Measurements from ENCODE around the gene TMEM106B. TPM values are rescaled to one million over a fixed set of nuclear protein-coding genes. Genes with fewer than 3 reads are reported as not detected.
"Not testable (repeated sequence)": the region's sequence is repeated elsewhere in the genome, so short reads cannot be mapped to it uniquely, and the experiment has no call there.

The TMEM106B gene
- total RNA-seq (2021), result 61.1 and 64.4 TPM in 2 replicates
- percentile 92 among the genes with signal in this experiment for Bru-seq, nascent RNA
- percentile 95 among the genes with signal in this experiment for BruChase-seq, experiment 1, labeled RNA remaining after a 2-hour chase
- percentile 92 among the genes with signal in this experiment for BruChase-seq, experiment 2, labeled RNA remaining after a 6-hour chase
- long read RNA-seq, full-length matches to known transcripts, result 34 of 46 reads
- long read RNA-seq, partial matches to known transcripts, result 2 of 46 reads
- long read RNA-seq, other reads (novel, unspliced or antisense), result 10 of 46 reads

- peak within 1 kb of the TSS; percentile 93 for H3K4me2 ChIP-seq
- POLR2A ChIA-PET (ENCODE audit: unreplicated experiment), result interaction anchor here (0.6 to 1.1 kb wide), 7 partner anchors 12 to 993 kb away, joined by 3 to 9 read pairs (median 4); partner anchors contain the start of gene VWDE
- H3K4me3 ChIP-seq, result peak within 1 kb of the TSS; percentile 74
- CTCF ChIA-PET, result interaction anchor here (1.3 kb wide), 1 partner anchor 143 kb away, joined by 5 read pairs; no protein-coding TSS in a partner anchor
- DNase-seq, result peak; percentile 93 to 98
- H3K79me2 ChIP-seq (ENCODE audit: low read depth), result peaks cover 33% of the 10 kb centered on the region
- peaks cover 8% of the 10 kb centered on the region; the same call in 1 of the 2 replicates for H3K36me3 ChIP-seq (ENCODE audit: low read depth)
- peak within 1 kb of the TSS; percentile 92 for H3K27ac ChIP-seq
- H3F3A ChIP-seq (ENCODE audit: insufficient read depth, low read depth), result peaks cover 22% of the 10 kb centered on the region; the same call in 1 of the 2 replicates
- H3K9me2 ChIP-seq (ENCODE audit: insufficient read depth), result no peaks in the 10 kb centered on the region
- intact Hi-C loops (cut with micrococcal nuclease; ENCODE audit: unreplicated experiment), result loop anchor here (1.0 to 5.0 kb wide), 8 partner anchors 48 to 376 kb away; no protein-coding TSS in a partner anchor
- no peaks in the 10 kb centered on the region for H4K20me1 ChIP-seq (ENCODE audit: insufficient read depth)
- H2AFZ ChIP-seq, result peak within 1 kb of the TSS; percentile 96
- TF ChIP-seq CTCF (conservative IDR thresholded peaks at IDR 0.05) (peak; percentile 44; the same call in 1 of the 2 replicates), EZH2 (IDR thresholded peaks at IDR 0.05; ENCODE audit: low read depth) (no peak)
- no peaks in the 10 kb centered on the region for H3K9me3 ChIP-seq (ENCODE audit: insufficient read depth, low read depth)
- H3K27me3 ChIP-seq (ENCODE audit: insufficient read depth, low read depth), result no peaks in the 10 kb centered on the region
- H3K4me1 ChIP-seq (replicated peaks; ENCODE audit: insufficient read depth), result peaks cover 24% of the 10 kb centered on the region
- BruUV-seq (replicated peaks), result no TSS peak
Measured at GRCh38 chr7:12211054-12211710, at the start of gene TMEM106B. TMEM106B (plus strand) TSS chr7:12211294; CDS start chr7:12214811, 3,517 bp downstream.

GRCh38 chr7:12162415-12163113 lies 48.5 kb upstream of the TMEM106B start:
- peak overlapping the region; percentile 49 for H3K4me2 ChIP-seq
- no TSS peak for BruUV-seq (replicated peaks)
- peaks cover 20% of the 10 kb centered on the region for H3F3A ChIP-seq (ENCODE audit: insufficient read depth, low read depth)
- CTCF ChIA-PET, result no interaction called here
- no peaks in the 10 kb centered on the region for H3K9me2 ChIP-seq (ENCODE audit: insufficient read depth)
- no peak overlapping the region for H3K4me3 ChIP-seq
- TF ChIP-seq EZH2 (IDR thresholded peaks at IDR 0.05; ENCODE audit: low read depth) (no peak), CTCF (conservative IDR thresholded peaks at IDR 0.05) (no peak)
- peak; percentile 19 to 83 for DNase-seq
- no peaks in the 10 kb centered on the region for H3K27me3 ChIP-seq (ENCODE audit: insufficient read depth, low read depth)
- intact Hi-C loops (cut with micrococcal nuclease; ENCODE audit: unreplicated experiment), result loop anchor here (2.0 kb wide), 1 partner anchor 48 kb away; the partner anchor contains the start of gene TMEM106B
- H4K20me1 ChIP-seq (ENCODE audit: insufficient read depth), result no peaks in the 10 kb centered on the region
- H3K27ac ChIP-seq, result peak overlapping the region; percentile 55
- POLR2A ChIA-PET (ENCODE audit: unreplicated experiment), result interaction anchor here (0.6 kb wide), 1 partner anchor 55 kb away, joined by 4 read pairs; no protein-coding TSS in a partner anchor
- no peaks in the 10 kb centered on the region for H3K79me2 ChIP-seq (ENCODE audit: low read depth)
- H2AFZ ChIP-seq, result 0 out of 2 replicates have a peak overlapping the region, but pooled peaks have one; percentile 7
- peaks cover 15% of the 10 kb centered on the region for H3K9me3 ChIP-seq (ENCODE audit: insufficient read depth, low read depth)
- H3K4me1 ChIP-seq (replicated peaks; ENCODE audit: insufficient read depth), result peaks cover 29% of the 10 kb centered on the region
- no peaks in the 10 kb centered on the region for H3K36me3 ChIP-seq (ENCODE audit: low read depth)

GRCh38 chr7:12168065-12168464 lies 43.0 kb upstream of the TMEM106B start:
- POLR2A ChIA-PET (ENCODE audit: unreplicated experiment); CTCF ChIA-PET: not testable (repeated sequence)

GRCh38 chr7:12169981-12170820 lies 40.9 kb upstream of the TMEM106B start:
- peaks cover 14% of the 10 kb centered on the region; the same call in 1 of the 2 replicates for H3K9me3 ChIP-seq (ENCODE audit: insufficient read depth, low read depth)
- H2AFZ ChIP-seq; H3K79me2 ChIP-seq (ENCODE audit: low read depth); BruUV-seq (replicated peaks); H3K4me1 ChIP-seq (replicated peaks; ENCODE audit: insufficient read depth); H4K20me1 ChIP-seq (ENCODE audit: insufficient read depth); H3K9me2 ChIP-seq (ENCODE audit: insufficient read depth); H3K36me3 ChIP-seq (ENCODE audit: low read depth); H3F3A ChIP-seq (ENCODE audit: insufficient read depth, low read depth); POLR2A ChIA-PET (ENCODE audit: unreplicated experiment); H3K27me3 ChIP-seq (ENCODE audit: insufficient read depth, low read depth); H3K27ac ChIP-seq; H3K4me3 ChIP-seq: not testable (repeated sequence)
- intact Hi-C loops (cut with micrococcal nuclease; ENCODE audit: unreplicated experiment), result loop anchor here (10.0 kb wide), 1 partner anchor 745 kb away; no protein-coding TSS in a partner anchor
- H3K4me2 ChIP-seq, result peak overlapping the region; percentile 20; the same call in 1 of the 2 replicates
- DNase-seq, result peak; percentile 39 to 58
- CTCF ChIA-PET, result interaction anchor here (0.6 kb wide), 1 partner anchor 30 kb away, joined by 3 read pairs; no protein-coding TSS in a partner anchor

More at GRCh38 chr7:12168065-12168464, 43.0 kb upstream of the TMEM106B start:
- H2AFZ ChIP-seq; intact Hi-C loops (cut with micrococcal nuclease; ENCODE audit: unreplicated experiment); H3K4me3 ChIP-seq; H3F3A ChIP-seq (ENCODE audit: insufficient read depth, low read depth); BruUV-seq (replicated peaks); H3K27me3 ChIP-seq (ENCODE audit: insufficient read depth, low read depth); DNase-seq; H3K27ac ChIP-seq; H3K79me2 ChIP-seq (ENCODE audit: low read depth); H3K4me2 ChIP-seq; H4K20me1 ChIP-seq (ENCODE audit: insufficient read depth); H3K36me3 ChIP-seq (ENCODE audit: low read depth); H3K9me2 ChIP-seq (ENCODE audit: insufficient read depth): not testable (repeated sequence)
- Histone ChIP-seq H3K9me3 (ENCODE audit: insufficient read depth, low read depth) (peaks cover 21% of the 10 kb centered on the region), H3K4me1 (replicated peaks; ENCODE audit: insufficient read depth) (peaks cover 18% of the 10 kb centered on the region)

Measured in PC-9 (cell line).